ENCODE results near the gene AFAP1L1. TPM values are rescaled to one million over a fixed set of nuclear protein-coding genes. Genes with fewer than 3 reads are reported as not detected.
"Not testable (repeated sequence)": the region's sequence is repeated elsewhere in the genome, so short reads cannot be mapped to it uniquely, and the experiment has no call there.

AFAP1L1 gene
- total RNA-seq, 2 experiments from 2014 or later: not detected

GRCh38 chr5:149383399-149383798 lies 111.7 kb downstream of the AFAP1L1 start:
- CTCF ChIA-PET: interaction anchor here (1.2 to 3.4 kb wide), 9 partner anchors 11 to 235 kb away, joined by 3 to 17 read pairs (median 6); partner anchors contain the start of gene GRPEL2
- DNase-seq: no peak

DNA sequence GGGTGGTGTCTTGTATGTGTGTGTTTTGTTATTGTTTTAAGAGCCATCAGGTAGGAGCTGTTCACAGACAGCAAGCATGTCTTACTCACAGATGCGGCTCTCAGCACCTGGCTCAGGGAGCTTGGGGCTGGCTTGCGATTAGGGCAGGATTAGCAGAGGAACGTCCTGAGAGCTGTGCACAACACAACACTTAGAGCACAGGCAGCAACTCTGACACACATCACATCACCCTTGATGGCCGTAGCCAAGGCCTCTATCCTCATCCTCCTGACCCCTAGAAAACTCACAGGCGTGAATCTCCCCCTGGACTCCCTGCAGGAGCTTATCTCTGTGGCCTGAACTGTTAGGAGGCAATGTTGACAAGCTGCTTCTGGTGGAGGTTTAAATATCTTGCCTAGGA lies 114.5 kb downstream of the AFAP1L1 start:
- Mint-ChIP-seq H3K4me1 (peaks cover 2% of the 10 kb centered on the region), H3K27ac (no peak overlapping the region), H3K9me3 (no peaks in the 10 kb centered on the region), H3K36me3 (ENCODE audit: low read depth) (no peaks in the 10 kb centered on the region), H3K27me3 (peaks cover 8% of the 10 kb centered on the region), H3K4me3 (no peak overlapping the region)
- CTCF ChIA-PET: interaction anchor here (1.0 to 3.1 kb wide), 4 partner anchors 14 to 179 kb away, joined by 3 to 13 read pairs (median 8); no protein-coding TSS in a partner anchor
- POLR2A ChIA-PET: no interaction called here
- no peak for DNase-seq

More at GRCh38 chr5:149383399-149383798, 111.7 kb downstream of the AFAP1L1 start:
- Mint-ChIP-seq H3K9me3 (no peaks in the 10 kb centered on the region), H3K4me1 (no peaks in the 10 kb centered on the region), H3K27ac (no peak overlapping the region), H3K36me3 (ENCODE audit: low read depth) (no peaks in the 10 kb centered on the region), H3K27me3 (peaks cover 4% of the 10 kb centered on the region), H3K4me3 (no peak overlapping the region)
- POLR2A ChIA-PET: no interaction called here

DNA sequence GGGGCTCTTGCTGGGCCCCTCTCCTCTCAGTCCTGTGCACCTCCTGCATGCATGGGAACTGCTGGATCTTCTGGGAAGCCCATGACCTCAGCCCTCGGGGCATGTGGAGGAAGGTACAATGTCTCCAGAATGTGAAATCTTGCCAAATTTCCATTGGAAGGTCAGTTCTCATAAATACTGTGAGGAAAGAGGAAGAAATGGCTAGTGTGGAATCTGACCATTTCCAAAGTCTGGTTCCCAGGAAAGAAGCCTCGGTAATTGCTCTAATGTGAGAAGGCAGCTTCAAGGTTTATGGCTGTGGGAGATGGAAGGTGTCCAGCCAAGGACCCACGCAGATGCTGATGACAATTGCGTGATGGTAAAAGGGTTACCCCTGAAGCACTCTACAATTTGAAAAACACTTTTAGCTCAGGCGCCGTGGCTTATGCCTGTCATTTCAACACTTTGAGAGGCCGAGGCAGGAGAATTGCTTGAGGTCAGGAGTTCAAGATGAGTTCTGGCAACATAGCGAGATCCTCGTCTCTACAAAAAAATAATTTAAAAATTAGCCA lies 115.5 kb downstream of the AFAP1L1 start:
- peaks cover 2% of the 10 kb centered on the region for H3K4me1 Mint-ChIP-seq
- no peak overlapping the region for H3K27ac Mint-ChIP-seq
- H3K9me3 Mint-ChIP-seq: no peaks in the 10 kb centered on the region
- H3K27me3 Mint-ChIP-seq: peaks cover 6% of the 10 kb centered on the region
- H3K36me3 Mint-ChIP-seq (ENCODE audit: low read depth): no peaks in the 10 kb centered on the region
- DNase-seq: no peak
- H3K4me3 Mint-ChIP-seq: no peak overlapping the region
- POLR2A ChIA-PET: interaction anchor here (0.7 kb wide), 1 partner anchor 124 kb away, joined by 3 read pairs; no protein-coding TSS in a partner anchor
- CTCF ChIA-PET: interaction anchor here (0.8 to 2.5 kb wide), 5 partner anchors 8 to 178 kb away, joined by 3 to 10 read pairs (median 6); partner anchors contain the start of gene IL17B

- H3K27me3 Mint-ChIP-seq: peaks cover 6% of the 10 kb centered on the region
- H3K27ac Mint-ChIP-seq: no peak overlapping the region
- ChIA-PET POLR2A (no interaction called here), CTCF (interaction anchor here (0.8 to 2.5 kb wide), 5 partner anchors 9 to 177 kb away, joined by 3 to 10 read pairs (median 5); partner anchors contain the start of gene IL17B)
- DNase-seq: no peak
- no peaks in the 10 kb centered on the region for H3K36me3 Mint-ChIP-seq (ENCODE audit: low read depth)
- H3K9me3 Mint-ChIP-seq: no peaks in the 10 kb centered on the region
- H3K4me3 Mint-ChIP-seq: no peak overlapping the region
- H3K4me1 Mint-ChIP-seq: peaks cover 2% of the 10 kb centered on the region
These were observed 116.3 kb downstream of the AFAP1L1 start for GRCh38 chr5:149387982-149388381.

- CTCF ChIA-PET: interaction anchor here (1.2 to 2.0 kb wide), 3 partner anchors 21 to 74 kb away, joined by 3 to 9 read pairs (median 5); no protein-coding TSS in a partner anchor
- H3K27me3 Mint-ChIP-seq: peaks cover 6% of the 10 kb centered on the region
- POLR2A ChIA-PET: no interaction called here
- no peaks in the 10 kb centered on the region for H3K9me3 Mint-ChIP-seq
- H3K4me1 Mint-ChIP-seq: peaks cover 2% of the 10 kb centered on the region
- H3K27ac Mint-ChIP-seq: no peak overlapping the region
- no peaks in the 10 kb centered on the region for H3K36me3 Mint-ChIP-seq (ENCODE audit: low read depth)
- DNase-seq: no peak
- H3K4me3 Mint-ChIP-seq: no peak overlapping the region
These were observed 117.0 kb downstream of the AFAP1L1 start for GRCh38 chr5:149388498-149389190.

GRCh38 chr5:149389552-149390495 lies 118.2 kb downstream of the AFAP1L1 start:
- H3K4me3 Mint-ChIP-seq: no peak overlapping the region
- no peak for DNase-seq
- H3K27ac Mint-ChIP-seq: no peak overlapping the region
- CTCF ChIA-PET: interaction anchor here (0.8 to 1.8 kb wide), 6 partner anchors 7 to 75 kb away, joined by 3 to 6 read pairs (median 3); partner anchors contain the start of gene PCYOX1L
- peaks cover 6% of the 10 kb centered on the region for H3K27me3 Mint-ChIP-seq
- peaks cover 2% of the 10 kb centered on the region for H3K4me1 Mint-ChIP-seq
- no peaks in the 10 kb centered on the region for H3K9me3 Mint-ChIP-seq
- POLR2A ChIA-PET: no interaction called here
- no peaks in the 10 kb centered on the region for H3K36me3 Mint-ChIP-seq (ENCODE audit: low read depth)

- H3K36me3 Mint-ChIP-seq (ENCODE audit: low read depth); H3K4me1 Mint-ChIP-seq; POLR2A ChIA-PET; DNase-seq; H3K9me3 Mint-ChIP-seq; H3K27ac Mint-ChIP-seq; H3K4me3 Mint-ChIP-seq; H3K27me3 Mint-ChIP-seq: not testable (repeated sequence)
- CTCF ChIA-PET: interaction anchor here (1.0 to 1.8 kb wide), 4 partner anchors 9 to 174 kb away, joined by 3 to 6 read pairs (median 3); partner anchors contain the start of gene PCYOX1L
These were observed 119.4 kb downstream of the AFAP1L1 start for GRCh38 chr5:149391076-149391475.

Other genes starting within 250 kb of the AFAP1L1 start
- gene SH3TC2, start 208.8 kb upstream of the AFAP1L1 start, total RNA-seq: not detected
- under 1 TPM; 0.08 to 0.38 TPM for gene ABLIM3, start 130.4 kb upstream of the AFAP1L1 start, total RNA-seq
- gene GRPEL2, start 73.6 kb downstream of the AFAP1L1 start, total RNA-seq: 10 to 100 TPM; 43.8 to 49.4 TPM
- gene PCYOX1L, start 86.2 kb downstream of the AFAP1L1 start, total RNA-seq: 10 to 100 TPM; 41.2 to 42.1 TPM
- gene IL17B, start 107.4 kb downstream of the AFAP1L1 start, total RNA-seq: not detected

Data from activated CD4-positive, alpha-beta memory T cell treated with anti-CD3 and anti-CD28 coated beads, Interleukin-2, amount 10 ng/mL, durations not matched to agents 7 days and 5 days (primary cell).